ENCODE measurements around the gene KRTAP23-1. TPM values are rescaled to one million over a fixed set of nuclear protein-coding genes. Genes with fewer than 3 reads are reported as not detected.

The KRTAP23-1 gene
- total and polyA plus RNA-seq, 4 donors: not detected

DNA sequence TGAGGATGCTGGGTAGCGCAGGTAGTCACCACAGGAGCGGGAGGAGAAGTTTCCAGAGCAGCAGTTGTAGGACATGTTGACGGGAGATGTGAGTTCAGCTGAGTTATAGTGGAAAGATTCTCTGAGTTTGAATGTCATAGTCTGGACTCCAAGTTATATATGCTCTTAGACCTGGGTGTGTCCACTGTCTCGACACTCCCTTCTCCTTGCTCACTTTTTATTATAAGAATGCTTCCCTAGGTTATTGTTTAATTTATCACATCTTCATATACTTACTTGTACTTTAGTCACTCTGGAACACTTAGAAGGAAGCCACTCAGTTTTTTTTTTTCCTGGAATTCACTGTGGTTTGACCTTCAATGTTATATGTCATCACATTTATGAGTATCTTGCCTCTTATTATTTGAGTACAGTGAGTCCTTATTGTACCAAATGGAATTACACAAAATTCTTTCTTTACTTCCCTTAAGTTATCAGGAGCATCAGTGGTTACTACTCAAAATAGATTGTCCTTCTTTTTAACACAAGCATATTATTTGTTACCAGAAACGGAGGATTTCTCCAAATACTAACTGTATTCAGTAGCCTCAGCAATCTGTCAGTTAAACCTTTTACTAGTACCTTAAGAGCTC is 23.8 kb upstream of the KRTAP23-1 start, which contains the start of gene KRTAP13-2:
KRTAP13-2 (minus strand) TSS at position 133 of the 632 bp plus-strand sequence; CDS start at position 75, 58 bp downstream.
- WGBS: 80% methylated on average over 5 of the region's 5 CpGs
- H3K27ac ChIP-seq (ENCODE audit: low read depth in 1 of 2, low read length in 2 of 2): no peak within 1 kb of the TSS
- no peaks in the 10 kb centered on the region for H3K4me1 ChIP-seq (ENCODE audit: control insufficient read depth in 4 of 4, insufficient read depth in 4 of 4, low read length in 3 of 4)
- no peaks in the 10 kb centered on the region for H3K9me3 ChIP-seq (ENCODE audit: control insufficient read depth in 4 of 4, low read length in 3 of 4)
- no peak for TF ChIP-seq RXRA (IDR thresholded peaks at IDR 0.05)
- TF ChIP-seq ZBTB33 (IDR thresholded peaks at IDR 0.05): no peak
- no peak for TF ChIP-seq SP1 (IDR thresholded peaks at IDR 0.05)
- TF ChIP-seq TAF1 (conservative IDR thresholded peaks at IDR 0.05): no peak
- no peak for TF ChIP-seq ATF3 (IDR thresholded peaks at IDR 0.05)
- no peak for TF ChIP-seq GABPA (IDR thresholded peaks at IDR 0.05 in 1 of 2, conservative IDR thresholded peaks at IDR 0.05 in 1 of 2)
- TF ChIP-seq YY1 (IDR thresholded peaks at IDR 0.05): no peak
- no peak for TF ChIP-seq JUND (IDR thresholded peaks at IDR 0.05)
- TF ChIP-seq REST (IDR thresholded peaks at IDR 0.05): no peak
- no peak for TF ChIP-seq FOXA2 (IDR thresholded peaks at IDR 0.05)
- TF ChIP-seq RAD21 (IDR thresholded peaks at IDR 0.05): no peak
- TF ChIP-seq FOXA1 (IDR thresholded peaks at IDR 0.05): no peak
- TF ChIP-seq, protein P1, sequence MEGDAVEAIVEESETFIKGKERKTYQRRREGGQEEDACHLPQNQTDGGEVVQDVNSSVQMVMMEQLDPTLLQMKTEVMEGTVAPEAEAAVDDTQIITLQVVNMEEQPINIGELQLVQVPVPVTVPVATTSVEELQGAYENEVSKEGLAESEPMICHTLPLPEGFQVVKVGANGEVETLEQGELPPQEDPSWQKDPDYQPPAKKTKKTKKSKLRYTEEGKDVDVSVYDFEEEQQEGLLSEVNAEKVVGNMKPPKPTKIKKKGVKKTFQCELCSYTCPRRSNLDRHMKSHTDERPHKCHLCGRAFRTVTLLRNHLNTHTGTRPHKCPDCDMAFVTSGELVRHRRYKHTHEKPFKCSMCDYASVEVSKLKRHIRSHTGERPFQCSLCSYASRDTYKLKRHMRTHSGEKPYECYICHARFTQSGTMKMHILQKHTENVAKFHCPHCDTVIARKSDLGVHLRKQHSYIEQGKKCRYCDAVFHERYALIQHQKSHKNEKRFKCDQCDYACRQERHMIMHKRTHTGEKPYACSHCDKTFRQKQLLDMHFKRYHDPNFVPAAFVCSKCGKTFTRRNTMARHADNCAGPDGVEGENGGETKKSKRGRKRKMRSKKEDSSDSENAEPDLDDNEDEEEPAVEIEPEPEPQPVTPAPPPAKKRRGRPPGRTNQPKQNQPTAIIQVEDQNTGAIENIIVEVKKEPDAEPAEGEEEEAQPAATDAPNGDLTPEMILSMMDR (IDR thresholded peaks at IDR 0.05; ENCODE audit: low read depth, low read length, missing input control): no peak
- TF ChIP-seq HNF4A (conservative IDR thresholded peaks at IDR 0.05): no peak
- TF ChIP-seq HNF4G (IDR thresholded peaks at IDR 0.05): no peak
- no peak for TF ChIP-seq NR2F2 (IDR thresholded peaks at IDR 0.05)
- TF ChIP-seq, protein P2, sequence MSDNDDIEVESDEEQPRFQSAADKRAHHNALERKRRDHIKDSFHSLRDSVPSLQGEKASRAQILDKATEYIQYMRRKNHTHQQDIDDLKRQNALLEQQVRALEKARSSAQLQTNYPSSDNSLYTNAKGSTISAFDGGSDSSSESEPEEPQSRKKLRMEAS (IDR thresholded peaks at IDR 0.05): no peak
- no peak for TF ChIP-seq EGR1 (IDR thresholded peaks at IDR 0.05; ENCODE audit: low read depth in 2 of 2)
- H3K36me3 ChIP-seq (ENCODE audit: control insufficient read depth in 4 of 4, insufficient read depth in 3 of 4, low read depth in 1 of 4, low read length in 3 of 4): no peaks in the 10 kb centered on the region
- H3K9ac ChIP-seq (ENCODE audit: low read depth in 1 of 2, low read length in 2 of 2): no peak within 1 kb of the TSS
- DNase-seq (ENCODE audit: low spot score): no peak
- H3K4me3 ChIP-seq (ENCODE audit: low read depth in 1 of 3, low read length in 3 of 3): no peak within 1 kb of the TSS
- no peaks in the 10 kb centered on the region for H3K27me3 ChIP-seq (ENCODE audit: control insufficient read depth in 4 of 4, insufficient read depth in 4 of 4, low read length in 3 of 4)
